ENCODE measurements around the gene XPO4.
"Not testable (repeated sequence)": the region's sequence is repeated elsewhere in the genome, so short reads cannot be mapped to it uniquely, and the experiment has no call there.

XPO4 gene

DNA sequence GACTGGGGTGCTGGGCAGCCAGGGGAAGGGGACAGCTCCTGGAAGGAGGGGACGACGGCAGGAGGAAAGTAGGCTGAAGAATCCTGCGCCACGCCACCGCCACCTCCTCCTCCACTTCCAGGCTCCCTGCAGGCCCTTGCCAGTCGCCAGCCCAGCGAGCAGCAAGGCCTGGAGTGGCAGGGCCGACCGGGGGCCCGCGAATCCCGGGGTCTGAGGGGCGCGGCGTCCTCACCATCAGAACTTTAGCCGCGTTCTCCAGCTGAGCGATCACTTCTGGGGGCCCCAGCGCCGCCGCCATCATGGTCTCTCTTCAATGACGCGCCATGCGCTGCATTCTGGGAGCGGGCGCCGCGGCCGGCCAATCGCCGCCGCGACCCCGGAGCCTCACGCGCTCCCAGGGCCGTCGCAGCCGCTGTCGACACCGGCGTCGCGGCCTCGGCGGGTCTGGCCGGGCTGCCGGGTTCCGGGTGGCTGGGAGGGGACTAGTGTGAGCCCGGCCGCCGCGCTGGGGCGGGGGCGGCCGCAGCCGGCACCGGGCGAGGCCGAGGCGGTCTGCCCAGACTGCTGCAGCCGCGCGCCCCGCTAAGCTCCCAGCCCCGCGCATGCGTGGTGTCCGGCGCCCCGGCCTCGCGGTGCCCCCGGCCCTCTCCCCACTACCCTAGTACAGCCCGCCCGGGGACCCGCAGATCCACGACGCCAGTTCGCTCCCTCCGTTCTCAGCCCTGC is at the start of gene XPO4:
XPO4 (minus strand) TSS at position 309 of the 726 bp plus-strand sequence; CDS start at position 301, 8 bp downstream.
- peak; percentile 84 for DNase-seq

- not testable (repeated sequence) for DNase-seq
Measured at GRCh38 chr13:20948001-20948400, 45.5 kb upstream of the XPO4 start.

DNA sequence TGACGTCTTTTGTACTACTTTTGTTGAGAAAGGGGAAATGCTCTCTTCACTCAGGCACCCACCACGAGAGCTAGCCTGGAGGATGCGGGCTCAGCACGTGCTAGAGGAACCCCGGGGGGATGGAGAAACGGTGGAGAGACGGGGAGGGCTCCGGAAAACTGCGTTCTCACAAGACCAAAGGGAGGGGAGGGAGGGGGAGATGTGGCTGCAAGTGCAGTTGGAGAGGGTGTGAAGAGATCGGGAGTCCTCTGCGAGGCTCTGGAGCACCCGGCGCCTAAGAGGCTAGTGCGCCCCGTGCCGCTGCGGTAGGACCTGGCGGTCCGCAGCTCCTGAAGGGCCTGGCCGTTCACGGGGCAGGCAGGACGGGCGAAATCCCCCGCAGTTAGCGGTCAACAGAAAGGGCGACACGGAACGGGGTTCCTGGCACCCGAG is 43.4 kb upstream of the XPO4 start:
- no peak for DNase-seq

DNA sequence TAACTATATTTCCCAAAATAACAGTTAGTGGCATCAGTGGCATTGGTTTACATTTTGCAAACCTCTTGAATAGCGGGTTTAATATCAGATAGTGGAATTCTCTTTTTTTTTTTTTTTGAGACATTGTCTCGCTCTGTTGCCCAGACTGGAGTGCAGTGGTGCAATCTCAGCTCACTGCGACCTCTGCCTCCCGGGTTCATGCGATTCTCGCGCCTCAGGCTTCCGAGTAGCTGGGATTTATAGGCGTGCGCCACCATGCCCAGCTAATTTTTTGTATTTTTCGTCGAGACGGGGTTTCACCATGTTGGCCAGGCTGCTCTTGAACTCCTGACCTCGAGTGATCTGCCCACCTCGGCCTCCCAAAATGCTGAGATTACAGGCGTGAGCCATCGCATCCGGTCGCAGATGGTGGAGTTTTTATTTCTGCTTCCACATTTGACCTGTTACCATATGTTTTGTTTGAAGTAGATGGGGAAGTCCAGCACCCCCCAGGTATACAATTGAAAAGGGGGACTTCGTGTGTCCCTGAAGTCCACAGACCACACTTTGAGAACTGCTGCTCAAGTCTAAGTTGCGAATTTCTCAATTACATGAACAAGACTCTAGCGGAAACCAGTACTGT is 40.5 kb upstream of the XPO4 start:
- no peak for DNase-seq

- not testable (repeated sequence) for DNase-seq
Measured at GRCh38 chr13:20940511-20940910, 38.0 kb upstream of the XPO4 start.

DNA sequence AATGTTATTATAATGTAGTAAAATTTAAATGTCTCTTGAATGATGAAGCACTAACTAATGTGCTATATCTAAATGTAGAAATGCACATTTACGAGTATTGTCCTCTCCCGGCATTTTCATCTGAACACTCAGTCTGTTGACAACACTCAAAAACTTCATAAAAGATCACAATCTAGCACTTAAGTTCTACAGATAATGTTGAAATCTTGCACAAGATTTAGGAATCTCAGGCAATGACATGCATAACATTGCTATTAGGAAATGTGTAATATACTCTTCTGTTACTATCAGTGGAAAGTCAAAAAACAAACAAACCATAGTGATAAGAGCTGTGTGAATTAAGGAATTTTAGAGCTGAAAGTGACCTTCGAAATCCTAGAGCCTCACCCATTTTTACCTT is 37.5 kb upstream of the XPO4 start:
- no peak for DNase-seq

DNA sequence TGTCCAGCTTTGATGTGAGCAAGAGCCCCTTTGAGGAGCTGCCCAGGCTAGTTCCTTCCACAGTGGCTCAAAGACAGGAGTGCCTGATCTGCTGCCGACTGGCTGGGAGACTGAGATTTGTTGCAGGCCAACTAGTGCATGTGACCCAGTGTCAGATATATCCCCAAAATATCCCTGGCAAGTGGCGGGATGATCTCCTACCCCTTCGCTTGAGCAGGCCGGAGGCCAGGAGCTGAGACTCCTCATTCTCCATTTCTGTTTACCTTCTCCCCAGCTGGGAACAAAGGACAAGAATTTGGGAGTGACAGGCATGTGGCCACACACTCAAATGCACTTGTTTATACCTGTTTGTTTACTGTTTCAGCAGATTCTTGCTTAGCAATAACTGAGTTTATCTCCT is 37.1 kb upstream of the XPO4 start:
- no peak for DNase-seq

- DNase-seq, result no peak
Measured at GRCh38 chr13:20938302-20938701, 35.8 kb upstream of the XPO4 start.

- no peak for DNase-seq
Measured at GRCh38 chr13:20927596-20928257, 25.2 kb upstream of the XPO4 start.

DNA sequence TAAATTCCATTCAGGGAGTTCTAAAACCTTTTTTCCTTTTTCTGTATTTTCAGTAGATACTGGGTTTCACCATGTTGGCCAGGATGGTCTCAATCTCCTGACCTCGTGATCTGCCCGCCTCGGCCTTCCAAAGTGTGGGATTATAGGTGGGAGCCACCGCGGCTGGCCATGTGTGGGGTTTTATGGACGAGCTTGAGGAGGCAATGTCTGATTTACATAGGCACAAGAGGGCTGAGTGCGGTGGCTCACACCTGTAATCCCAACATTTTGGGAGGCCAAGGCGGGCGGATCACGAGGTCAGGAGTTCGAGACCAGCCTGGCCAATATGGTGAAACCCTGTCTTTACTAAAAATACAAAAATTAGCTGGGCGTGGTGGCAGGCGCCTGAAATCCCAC is 22.8 kb upstream of the XPO4 start:
- not testable (repeated sequence) for DNase-seq

DNA sequence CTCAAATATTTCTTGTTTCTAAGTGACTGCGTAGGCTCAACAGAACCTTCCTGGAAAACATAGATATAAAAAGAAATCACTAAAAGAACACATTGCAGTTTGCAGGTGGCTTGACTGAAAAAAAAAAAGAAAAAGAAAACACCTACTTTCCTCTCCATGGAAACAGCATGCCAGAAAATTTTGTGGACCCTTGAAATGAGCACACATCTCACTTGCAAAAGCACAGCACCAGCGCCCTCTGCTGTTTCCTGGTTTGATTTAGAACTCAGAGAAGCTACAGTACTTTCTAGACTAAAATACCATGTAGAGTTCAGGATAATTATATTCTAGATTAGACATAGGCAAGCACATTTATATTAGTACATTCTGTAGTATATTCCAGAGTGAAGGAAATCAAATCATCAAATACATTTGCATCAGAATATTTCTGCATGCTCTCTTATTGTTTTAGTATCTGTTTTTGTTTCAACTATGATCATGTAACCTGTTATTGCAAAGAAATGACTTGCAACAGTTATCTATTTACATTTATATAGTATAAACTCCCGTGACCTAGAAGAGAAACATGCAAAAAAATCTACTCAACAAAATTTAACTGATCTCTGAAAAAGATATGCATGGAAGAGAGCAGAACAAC is 22.3 kb upstream of the XPO4 start:
- peak; percentile 73 for DNase-seq

DNA sequence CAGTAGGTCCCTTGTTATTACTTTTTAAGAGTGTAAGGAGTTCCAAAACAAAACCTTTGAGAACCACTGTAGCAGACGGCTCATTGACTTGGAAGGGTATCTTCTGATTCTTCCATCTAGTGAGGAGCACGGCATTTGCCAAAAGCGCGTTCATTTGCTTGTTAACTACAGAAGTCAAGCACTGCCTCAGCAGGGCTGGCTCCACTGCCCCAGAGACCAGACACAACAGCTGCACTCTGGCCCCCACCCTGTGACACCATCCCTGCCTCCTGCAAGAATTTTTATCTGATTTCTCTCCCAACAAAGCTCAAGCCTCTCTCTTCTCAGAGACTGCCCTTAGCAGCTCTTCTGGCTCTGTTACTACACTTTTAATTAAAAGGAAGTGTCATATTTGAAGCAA is 20.7 kb upstream of the XPO4 start:
- no peak for DNase-seq

- no peak for DNase-seq
Measured at GRCh38 chr13:20921572-20921971, 19.0 kb upstream of the XPO4 start.

DNA sequence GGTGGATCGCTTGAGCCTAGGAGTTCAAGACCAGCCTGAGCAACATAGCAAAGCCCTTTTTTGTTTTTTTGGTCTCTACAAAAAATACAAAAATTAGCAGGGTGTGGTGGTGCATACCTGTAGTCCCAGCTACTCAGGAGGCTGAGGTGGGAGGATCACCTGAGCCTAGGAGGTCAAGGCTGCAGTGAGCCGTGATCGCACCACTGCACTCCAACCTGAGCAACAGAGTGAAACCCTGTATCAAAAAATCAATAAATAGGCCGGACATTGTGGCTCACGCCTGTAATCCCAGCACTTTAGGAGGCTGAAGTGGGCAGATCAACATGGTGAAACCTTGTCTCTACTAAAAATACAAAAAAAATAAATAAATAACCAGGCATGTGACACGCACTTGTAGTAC is 13.1 kb upstream of the XPO4 start:
- DNase-seq, result not testable (repeated sequence)

- DNase-seq, result no peak
Measured at GRCh38 chr13:20911037-20911436, 8.5 kb upstream of the XPO4 start.

GRCh38 chr13:20908714-20909497 is 6.4 kb upstream of the XPO4 start:
- no peak for DNase-seq

- no peak for DNase-seq
Measured at GRCh38 chr13:20904908-20905307, 2.4 kb upstream of the XPO4 start.

GRCh38 chr13:20903164-20903475 is 574 bp upstream of the XPO4 start:
- DNase-seq, result no peak

GRCh38 chr13:20901668-20902437 is 693 bp downstream of the XPO4 start:
- peak; percentile 50 for DNase-seq

DNA sequence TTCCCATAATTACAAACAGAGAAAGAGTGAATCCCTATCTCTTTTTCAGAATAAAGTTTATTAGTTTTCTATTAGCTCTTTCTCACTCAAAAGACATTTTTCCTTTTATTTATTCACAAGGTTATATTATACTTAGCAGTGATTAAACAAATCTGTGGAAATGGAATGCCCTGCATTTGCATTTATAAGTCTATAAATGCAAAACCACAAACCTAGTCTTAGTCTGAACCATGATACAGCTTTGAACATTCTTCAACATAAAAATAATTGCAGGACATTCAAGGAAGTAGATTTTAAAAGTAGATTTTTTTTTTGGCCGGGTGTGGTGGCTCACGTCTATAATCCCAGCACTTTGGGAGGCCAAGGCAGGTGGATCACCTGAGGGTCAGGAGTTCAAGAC is 8.3 kb downstream of the XPO4 start:
- DNase-seq, result no peak

DNA sequence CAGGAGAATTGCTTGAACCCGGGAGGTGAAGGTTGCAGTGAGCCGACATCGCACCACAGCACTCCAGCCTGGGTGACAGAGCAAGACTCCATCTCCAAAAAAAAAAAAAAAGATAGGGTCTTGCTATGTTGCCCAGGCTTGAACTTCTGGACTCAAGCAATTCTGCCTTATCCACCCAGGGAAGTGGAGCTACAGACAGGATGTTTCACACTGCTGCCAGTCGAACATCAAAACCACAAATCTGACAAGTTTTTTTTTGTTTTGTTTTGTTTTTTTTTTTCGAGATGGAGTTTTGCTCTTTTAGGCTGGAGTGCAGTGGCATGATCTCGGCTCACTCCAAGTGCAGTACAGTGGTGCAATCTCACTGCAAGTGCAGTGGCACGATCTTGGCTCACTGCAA is 10.8 kb downstream of the XPO4 start:
- peak; percentile 18 for DNase-seq

GRCh38 chr13:20891034-20891433 is 11.5 kb downstream of the XPO4 start:
- no peak for DNase-seq

Data from activated CD4-positive, alpha-beta T cell treated with anti-CD3 and anti-CD28 coated beads, Interleukin-2, amount 50 U/mL, for 16 hours (primary cell).